ENCODE results near the gene SCPEP1.

SCPEP1 gene

GRCh38 chr17:57020208-57020607 is 42.3 kb downstream of the SCPEP1 start:
- Histone ChIP-seq H3K27ac (ENCODE audit: low read depth, low read length) (no peak overlapping the region), H3K36me3 (ENCODE audit: control insufficient read depth, insufficient read depth, low read length) (no peaks in the 10 kb centered on the region), H3K4me1 (ENCODE audit: control insufficient read depth, insufficient read depth, low read length) (peaks cover 26% of the 10 kb centered on the region), H3K9me3 (ENCODE audit: control insufficient read depth, insufficient read depth, low read length) (peaks cover 3% of the 10 kb centered on the region; the same call in 1 of the 2 replicates), H3K4me3 (ENCODE audit: low read depth, low read length) (no peak overlapping the region), H3K9ac (ENCODE audit: low read depth, low read length) (no peak overlapping the region), H3K27me3 (ENCODE audit: control insufficient read depth, insufficient read depth, low read length) (no peaks in the 10 kb centered on the region)

- Histone ChIP-seq H3K9ac (ENCODE audit: low read depth, low read length) (no peak overlapping the region), H3K27ac (ENCODE audit: low read depth, low read length) (no peak overlapping the region), H3K4me1 (ENCODE audit: control insufficient read depth, insufficient read depth, low read length) (peaks cover 16% of the 10 kb centered on the region), H3K27me3 (ENCODE audit: control insufficient read depth, insufficient read depth, low read length) (no peaks in the 10 kb centered on the region), H3K9me3 (ENCODE audit: control insufficient read depth, insufficient read depth, low read length) (peaks cover 13% of the 10 kb centered on the region; the same call in 1 of the 2 replicates), H3K36me3 (ENCODE audit: control insufficient read depth, insufficient read depth, low read length) (no peaks in the 10 kb centered on the region), H3K4me3 (ENCODE audit: low read depth, low read length) (no peak overlapping the region)
These were observed 43.5 kb downstream of the SCPEP1 start for GRCh38 chr17:57021226-57021940.

GRCh38 chr17:57025876-57026275 is 47.9 kb downstream of the SCPEP1 start:
- Histone ChIP-seq H3K4me1 (ENCODE audit: control insufficient read depth, insufficient read depth, low read length) (no peaks in the 10 kb centered on the region), H3K9me3 (ENCODE audit: control insufficient read depth, insufficient read depth, low read length) (peaks cover 42% of the 10 kb centered on the region), H3K9ac (ENCODE audit: low read depth, low read length) (no peak overlapping the region), H3K27me3 (ENCODE audit: control insufficient read depth, insufficient read depth, low read length) (no peaks in the 10 kb centered on the region), H3K36me3 (ENCODE audit: control insufficient read depth, insufficient read depth, low read length) (no peaks in the 10 kb centered on the region), H3K4me3 (ENCODE audit: low read depth, low read length) (no peak overlapping the region), H3K27ac (ENCODE audit: low read depth, low read length) (no peak overlapping the region)

GRCh38 chr17:57027852-57028251 is 49.9 kb downstream of the SCPEP1 start:
- peaks cover 42% of the 10 kb centered on the region for H3K9me3 ChIP-seq (ENCODE audit: control insufficient read depth, insufficient read depth, low read length)
- H3K27ac ChIP-seq (ENCODE audit: low read depth, low read length) = no peak overlapping the region
- no peaks in the 10 kb centered on the region for H3K36me3 ChIP-seq (ENCODE audit: control insufficient read depth, insufficient read depth, low read length)
- H3K27me3 ChIP-seq (ENCODE audit: control insufficient read depth, insufficient read depth, low read length) = no peaks in the 10 kb centered on the region
- no peak overlapping the region for H3K9ac ChIP-seq (ENCODE audit: low read depth, low read length)
- H3K4me1 ChIP-seq (ENCODE audit: control insufficient read depth, insufficient read depth, low read length) = peaks cover 4% of the 10 kb centered on the region; the same call in 1 of the 2 replicates
- no peak overlapping the region for H3K4me3 ChIP-seq (ENCODE audit: low read depth, low read length)

- H3K9me3 ChIP-seq (ENCODE audit: control insufficient read depth, insufficient read depth, low read length) = peaks cover 22% of the 10 kb centered on the region
- H3K27ac ChIP-seq (ENCODE audit: low read depth, low read length) = no peak overlapping the region
- no peaks in the 10 kb centered on the region for H3K27me3 ChIP-seq (ENCODE audit: control insufficient read depth, insufficient read depth, low read length)
- peaks cover 4% of the 10 kb centered on the region; the same call in 1 of the 2 replicates for H3K4me1 ChIP-seq (ENCODE audit: control insufficient read depth, insufficient read depth, low read length)
- H3K4me3 ChIP-seq (ENCODE audit: low read depth, low read length) = no peak overlapping the region
- H3K9ac ChIP-seq (ENCODE audit: low read depth, low read length) = no peak overlapping the region
- H3K36me3 ChIP-seq (ENCODE audit: control insufficient read depth, insufficient read depth, low read length) = no peaks in the 10 kb centered on the region
These were observed 54.4 kb downstream of the SCPEP1 start for GRCh38 chr17:57032343-57032742.

- Histone ChIP-seq H3K36me3 (ENCODE audit: control insufficient read depth, insufficient read depth, low read length) (no peaks in the 10 kb centered on the region), H3K27ac (ENCODE audit: low read depth, low read length) (no peak overlapping the region), H3K4me3 (ENCODE audit: low read depth, low read length) (no peak overlapping the region), H3K27me3 (ENCODE audit: control insufficient read depth, insufficient read depth, low read length) (no peaks in the 10 kb centered on the region), H3K9me3 (ENCODE audit: control insufficient read depth, insufficient read depth, low read length) (peaks cover 14% of the 10 kb centered on the region), H3K4me1 (ENCODE audit: control insufficient read depth, insufficient read depth, low read length) (peaks cover 4% of the 10 kb centered on the region; the same call in 1 of the 2 replicates), H3K9ac (ENCODE audit: low read depth, low read length) (no peak overlapping the region)
These were observed 55.4 kb downstream of the SCPEP1 start for GRCh38 chr17:57033296-57033695.

GRCh38 chr17:57034807-57035754 is 57.1 kb downstream of the SCPEP1 start:
- H3K4me1 ChIP-seq (ENCODE audit: control insufficient read depth, insufficient read depth, low read length) = peaks cover 4% of the 10 kb centered on the region; the same call in 1 of the 2 replicates

GRCh38 chr17:57035971-57036481 is 58.1 kb downstream of the SCPEP1 start:
- Histone ChIP-seq H3K4me1 (ENCODE audit: control insufficient read depth, insufficient read depth, low read length) (peaks cover 4% of the 10 kb centered on the region; the same call in 1 of the 2 replicates), H3K4me3 (ENCODE audit: low read depth, low read length) (no peak overlapping the region), H3K9me3 (ENCODE audit: control insufficient read depth, insufficient read depth, low read length) (no peaks in the 10 kb centered on the region), H3K9ac (ENCODE audit: low read depth, low read length) (no peak overlapping the region), H3K36me3 (ENCODE audit: control insufficient read depth, insufficient read depth, low read length) (no peaks in the 10 kb centered on the region), H3K27me3 (ENCODE audit: control insufficient read depth, insufficient read depth, low read length) (no peaks in the 10 kb centered on the region), H3K27ac (ENCODE audit: low read depth, low read length) (no peak overlapping the region)

More at GRCh38 chr17:57034807-57035754, 57.1 kb downstream of the SCPEP1 start:
- Histone ChIP-seq H3K4me3 (ENCODE audit: low read depth, low read length) (no peak overlapping the region), H3K27me3 (ENCODE audit: control insufficient read depth, insufficient read depth, low read length) (no peaks in the 10 kb centered on the region), H3K36me3 (ENCODE audit: control insufficient read depth, insufficient read depth, low read length) (no peaks in the 10 kb centered on the region), H3K27ac (ENCODE audit: low read depth, low read length) (no peak overlapping the region), H3K9ac (ENCODE audit: low read depth, low read length) (no peak overlapping the region), H3K9me3 (ENCODE audit: control insufficient read depth, insufficient read depth, low read length) (0 out of 2 replicates have a peak, but pooled peaks cover under 1% of the 10 kb centered on the region)

GRCh38 chr17:57037411-57037810 is 59.5 kb downstream of the SCPEP1 start:
- Histone ChIP-seq H3K27ac (ENCODE audit: low read depth, low read length) (no peak overlapping the region), H3K27me3 (ENCODE audit: control insufficient read depth, insufficient read depth, low read length) (no peaks in the 10 kb centered on the region), H3K9ac (ENCODE audit: low read depth, low read length) (no peak overlapping the region), H3K4me3 (ENCODE audit: low read depth, low read length) (no peak overlapping the region), H3K36me3 (ENCODE audit: control insufficient read depth, insufficient read depth, low read length) (no peaks in the 10 kb centered on the region), H3K9me3 (ENCODE audit: control insufficient read depth, insufficient read depth, low read length) (no peaks in the 10 kb centered on the region), H3K4me1 (ENCODE audit: control insufficient read depth, insufficient read depth, low read length) (peaks cover 3% of the 10 kb centered on the region; the same call in 1 of the 2 replicates)

- Histone ChIP-seq H3K9ac (ENCODE audit: low read depth, low read length) (no peak overlapping the region), H3K4me1 (ENCODE audit: control insufficient read depth, insufficient read depth, low read length) (no peaks in the 10 kb centered on the region), H3K9me3 (ENCODE audit: control insufficient read depth, insufficient read depth, low read length) (no peaks in the 10 kb centered on the region), H3K27me3 (ENCODE audit: control insufficient read depth, insufficient read depth, low read length) (no peaks in the 10 kb centered on the region), H3K27ac (ENCODE audit: low read depth, low read length) (no peak overlapping the region), H3K4me3 (ENCODE audit: low read depth, low read length) (no peak overlapping the region), H3K36me3 (ENCODE audit: control insufficient read depth, insufficient read depth, low read length) (no peaks in the 10 kb centered on the region)
These were observed 60.6 kb downstream of the SCPEP1 start for GRCh38 chr17:57038486-57038885.

All from HUES48 (cell line).